Measurements from ENCODE around the gene RFTN1.

Gene RFTN1

GRCh38 chr3:16474216-16474615 is 39.3 kb downstream of the RFTN1 start:
- in situ Hi-C loops (cut with HindIII; ENCODE audit: low sequenced_read_pairs) = no loop called here

- in situ Hi-C loops (cut with HindIII; ENCODE audit: low sequenced_read_pairs) = no loop called here
Measured at GRCh38 chr3:16472593-16472992, 40.9 kb downstream of the RFTN1 start.

- in situ Hi-C loops (cut with HindIII; ENCODE audit: low sequenced_read_pairs) = no loop called here
Measured at GRCh38 chr3:16471897-16472296, 41.6 kb downstream of the RFTN1 start.

- in situ Hi-C loops (cut with HindIII; ENCODE audit: low sequenced_read_pairs) = no loop called here
Measured at GRCh38 chr3:16470590-16470989, 42.9 kb downstream of the RFTN1 start.

- in situ Hi-C loops (cut with HindIII; ENCODE audit: low sequenced_read_pairs) = no loop called here
Measured at GRCh38 chr3:16468336-16469098, 45.0 kb downstream of the RFTN1 start.

GRCh38 chr3:16468002-16468335 is 45.5 kb downstream of the RFTN1 start:
- in situ Hi-C loops (cut with HindIII; ENCODE audit: low sequenced_read_pairs) = no loop called here

- in situ Hi-C loops (cut with HindIII; ENCODE audit: low sequenced_read_pairs) = no loop called here
Measured at GRCh38 chr3:16467393-16467792, 46.1 kb downstream of the RFTN1 start.

GRCh38 chr3:16466822-16467221 is 46.7 kb downstream of the RFTN1 start:
- in situ Hi-C loops (cut with HindIII; ENCODE audit: low sequenced_read_pairs) = no loop called here

GRCh38 chr3:16464511-16465148 is 48.9 kb downstream of the RFTN1 start:
- in situ Hi-C loops (cut with HindIII; ENCODE audit: low sequenced_read_pairs) = no loop called here

- in situ Hi-C loops (cut with HindIII; ENCODE audit: low sequenced_read_pairs) = no loop called here
Measured at GRCh38 chr3:16463914-16464313, 49.6 kb downstream of the RFTN1 start.

GRCh38 chr3:16463119-16463518 is 50.4 kb downstream of the RFTN1 start:
- in situ Hi-C loops (cut with HindIII; ENCODE audit: low sequenced_read_pairs) = no loop called here

GRCh38 chr3:16462679-16463078 is 50.8 kb downstream of the RFTN1 start:
- in situ Hi-C loops (cut with HindIII; ENCODE audit: low sequenced_read_pairs) = no loop called here

GRCh38 chr3:16461463-16462245 is 51.8 kb downstream of the RFTN1 start:
- in situ Hi-C loops (cut with HindIII; ENCODE audit: low sequenced_read_pairs) = no loop called here

- in situ Hi-C loops (cut with HindIII; ENCODE audit: low sequenced_read_pairs) = no loop called here
Measured at GRCh38 chr3:16460886-16461285, 52.6 kb downstream of the RFTN1 start.

GRCh38 chr3:16460273-16460672 is 53.2 kb downstream of the RFTN1 start:
- in situ Hi-C loops (cut with HindIII; ENCODE audit: low sequenced_read_pairs) = no loop called here

GRCh38 chr3:16456784-16457415 is 56.6 kb downstream of the RFTN1 start:
- in situ Hi-C loops (cut with HindIII; ENCODE audit: low sequenced_read_pairs) = no loop called here

- in situ Hi-C loops (cut with HindIII; ENCODE audit: low sequenced_read_pairs) = no loop called here
Measured at GRCh38 chr3:16455966-16456365, 57.5 kb downstream of the RFTN1 start.

- in situ Hi-C loops (cut with HindIII; ENCODE audit: low sequenced_read_pairs) = no loop called here
Measured at GRCh38 chr3:16455001-16455400, 58.5 kb downstream of the RFTN1 start.

- in situ Hi-C loops (cut with HindIII; ENCODE audit: low sequenced_read_pairs) = no loop called here
Measured at GRCh38 chr3:16452261-16452660, 61.2 kb downstream of the RFTN1 start.

GRCh38 chr3:16449369-16449768 is 64.1 kb downstream of the RFTN1 start:
- in situ Hi-C loops (cut with HindIII; ENCODE audit: low sequenced_read_pairs) = no loop called here

GRCh38 chr3:16448639-16449070 is 64.8 kb downstream of the RFTN1 start:
- in situ Hi-C loops (cut with HindIII; ENCODE audit: low sequenced_read_pairs) = no loop called here

Data from endothelial cell of hepatic sinusoid (primary cell).